ENCODE data around the gene TBC1D20. TPM values are rescaled to one million over a fixed set of nuclear protein-coding genes. Genes with fewer than 3 reads are reported as not detected.
A peak's percentile ranks its signal among the peaks of the same experiment; 100 is the strongest.

Gene TBC1D20
- total and polyA plus RNA-seq, 2 donors (not counting 1 experiment from before 2014, with no cell fraction given): 33.9 to 38.3 TPM

DNA sequence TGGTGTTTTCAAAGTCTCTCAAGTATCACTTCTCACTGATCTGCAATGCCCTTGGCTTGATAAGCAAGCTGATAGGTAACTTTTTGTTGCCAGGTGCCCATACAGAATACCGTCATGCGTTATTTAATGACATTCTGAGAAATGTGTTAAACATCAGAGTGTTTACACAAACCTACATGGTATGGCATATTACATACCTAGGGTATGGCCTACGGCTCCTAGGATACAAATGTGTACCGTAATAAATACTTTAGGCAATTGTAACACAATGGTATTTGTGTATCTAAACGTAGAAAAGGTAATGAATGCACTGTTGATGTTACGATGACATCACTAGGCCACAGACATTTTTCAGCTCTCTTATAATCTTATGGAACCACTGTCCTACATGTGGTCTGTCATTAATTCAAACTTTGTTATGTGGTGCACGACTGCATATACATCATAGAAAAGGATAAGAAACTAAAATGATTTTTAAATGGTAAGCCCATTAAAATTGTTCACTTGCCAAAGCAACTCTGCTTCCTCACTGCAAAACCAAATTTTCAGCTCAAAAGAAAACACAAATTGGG is 45.5 kb upstream of the TBC1D20 start:
- H3K36me3 ChIP-seq (ENCODE audit: control insufficient read depth, insufficient read depth, low read length): peaks cover 7% of the 10 kb centered on the region
- H3K27me3 ChIP-seq (ENCODE audit: control insufficient read depth, insufficient read depth, low read length): no peaks in the 10 kb centered on the region
- H4K20me1 ChIP-seq (ENCODE audit: control insufficient read depth, extremely low read depth, insufficient read depth, low read length): no peaks in the 10 kb centered on the region
- TF ChIP-seq, protein P1, sequence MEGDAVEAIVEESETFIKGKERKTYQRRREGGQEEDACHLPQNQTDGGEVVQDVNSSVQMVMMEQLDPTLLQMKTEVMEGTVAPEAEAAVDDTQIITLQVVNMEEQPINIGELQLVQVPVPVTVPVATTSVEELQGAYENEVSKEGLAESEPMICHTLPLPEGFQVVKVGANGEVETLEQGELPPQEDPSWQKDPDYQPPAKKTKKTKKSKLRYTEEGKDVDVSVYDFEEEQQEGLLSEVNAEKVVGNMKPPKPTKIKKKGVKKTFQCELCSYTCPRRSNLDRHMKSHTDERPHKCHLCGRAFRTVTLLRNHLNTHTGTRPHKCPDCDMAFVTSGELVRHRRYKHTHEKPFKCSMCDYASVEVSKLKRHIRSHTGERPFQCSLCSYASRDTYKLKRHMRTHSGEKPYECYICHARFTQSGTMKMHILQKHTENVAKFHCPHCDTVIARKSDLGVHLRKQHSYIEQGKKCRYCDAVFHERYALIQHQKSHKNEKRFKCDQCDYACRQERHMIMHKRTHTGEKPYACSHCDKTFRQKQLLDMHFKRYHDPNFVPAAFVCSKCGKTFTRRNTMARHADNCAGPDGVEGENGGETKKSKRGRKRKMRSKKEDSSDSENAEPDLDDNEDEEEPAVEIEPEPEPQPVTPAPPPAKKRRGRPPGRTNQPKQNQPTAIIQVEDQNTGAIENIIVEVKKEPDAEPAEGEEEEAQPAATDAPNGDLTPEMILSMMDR (conservative IDR thresholded peaks at IDR 0.05 in 1 of 2, IDR thresholded peaks at IDR 0.05 in 1 of 2; ENCODE audit: low read depth in 1 of 2, low read length in 2 of 2): no peak
- TF ChIP-seq EZH2 (IDR thresholded peaks at IDR 0.05; ENCODE audit: low read length, missing control alignments): no peak
- H2AFZ ChIP-seq (ENCODE audit: low read length): no peak overlapping the region
- no peaks in the 10 kb centered on the region for H3K9me3 ChIP-seq (ENCODE audit: control insufficient read depth, insufficient read depth, low read depth, low read length)
- no peak overlapping the region for H3K4me3 ChIP-seq (replicated peaks in 1 of 4; ENCODE audit: control extremely low read depth in 1 of 4, insufficient read depth in 1 of 4, low read depth in 3 of 4, low read length in 4 of 4)
- H3K4me1 ChIP-seq (ENCODE audit: control insufficient read depth, extremely low read depth, insufficient read depth, low read length): no peaks in the 10 kb centered on the region
- H3K4me2 ChIP-seq (ENCODE audit: extremely low read depth, insufficient read depth, low read length): no peak overlapping the region
- no peak overlapping the region for H3K27ac ChIP-seq (ENCODE audit: insufficient read depth, low read length)
- H3K79me2 ChIP-seq (ENCODE audit: control insufficient read depth, insufficient read depth, low read length): peaks cover 47% of the 10 kb centered on the region
- H3K9ac ChIP-seq (ENCODE audit: insufficient read depth, low read length): no peak overlapping the region
- peak in 1 of 2 donors; percentile 47 for DNase-seq (ENCODE audit: low read depth in 2 of 2)

DNA sequence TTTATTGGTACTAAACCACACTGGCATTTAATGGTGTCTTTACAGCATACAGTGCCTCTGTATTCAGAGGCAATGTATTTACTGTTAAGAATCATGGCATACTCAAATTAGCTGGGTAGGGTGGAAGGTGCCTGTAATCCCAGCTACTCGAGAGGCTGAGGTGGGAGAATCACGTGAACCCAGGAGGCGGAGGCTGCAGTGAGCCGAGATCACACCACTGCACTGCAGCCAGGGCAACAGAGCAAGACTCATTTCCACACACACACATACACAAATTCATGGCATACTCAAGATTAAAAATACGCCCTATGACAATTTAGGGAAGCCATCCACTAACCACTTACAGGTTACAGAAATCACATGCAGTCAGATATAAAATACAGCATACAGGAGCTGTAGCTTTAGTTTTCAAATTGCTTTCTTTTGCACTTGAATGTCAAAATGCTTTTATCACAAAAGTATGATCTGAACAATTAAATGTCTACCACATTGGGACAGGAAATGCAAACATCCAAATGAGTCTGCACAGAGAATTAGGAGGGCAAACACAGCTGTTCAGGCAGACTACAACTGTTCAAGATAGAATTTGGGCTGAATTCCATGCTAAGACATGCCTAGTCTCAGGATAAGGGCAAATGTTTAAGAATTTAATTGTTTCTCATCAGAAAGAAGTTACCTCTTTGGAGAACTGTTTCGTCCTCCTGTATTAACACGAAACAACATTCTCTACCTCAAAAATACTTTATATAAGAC is 44.8 kb upstream of the TBC1D20 start:
- Histone ChIP-seq H3K27ac (ENCODE audit: insufficient read depth, low read length) (no peak overlapping the region), H2AFZ (ENCODE audit: low read length) (no peak overlapping the region), H3K4me1 (ENCODE audit: control insufficient read depth, extremely low read depth, insufficient read depth, low read length) (no peaks in the 10 kb centered on the region), H3K9me3 (ENCODE audit: control insufficient read depth, insufficient read depth, low read depth, low read length) (no peaks in the 10 kb centered on the region), H3K9ac (ENCODE audit: insufficient read depth, low read length) (no peak overlapping the region), H3K27me3 (ENCODE audit: control insufficient read depth, insufficient read depth, low read length) (no peaks in the 10 kb centered on the region), H3K79me2 (ENCODE audit: control insufficient read depth, insufficient read depth, low read length) (peaks cover 40% of the 10 kb centered on the region), H3K4me3 (replicated peaks in 1 of 4; ENCODE audit: control extremely low read depth in 1 of 4, insufficient read depth in 1 of 4, low read depth in 3 of 4, low read length in 4 of 4) (no peak overlapping the region), H3K4me2 (ENCODE audit: extremely low read depth, insufficient read depth, low read length) (no peak overlapping the region), H3K36me3 (ENCODE audit: control insufficient read depth, insufficient read depth, low read length) (peaks cover 7% of the 10 kb centered on the region), H4K20me1 (ENCODE audit: control insufficient read depth, extremely low read depth, insufficient read depth, low read length) (no peaks in the 10 kb centered on the region)
- no peak for DNase-seq (ENCODE audit: low read depth in 2 of 2)
- TF ChIP-seq EZH2 (IDR thresholded peaks at IDR 0.05; ENCODE audit: low read length, missing control alignments): no peak
- TF ChIP-seq, protein P1 (conservative IDR thresholded peaks at IDR 0.05 in 1 of 2, IDR thresholded peaks at IDR 0.05 in 1 of 2; ENCODE audit: low read depth in 1 of 2, low read length in 2 of 2): no peak

DNA sequence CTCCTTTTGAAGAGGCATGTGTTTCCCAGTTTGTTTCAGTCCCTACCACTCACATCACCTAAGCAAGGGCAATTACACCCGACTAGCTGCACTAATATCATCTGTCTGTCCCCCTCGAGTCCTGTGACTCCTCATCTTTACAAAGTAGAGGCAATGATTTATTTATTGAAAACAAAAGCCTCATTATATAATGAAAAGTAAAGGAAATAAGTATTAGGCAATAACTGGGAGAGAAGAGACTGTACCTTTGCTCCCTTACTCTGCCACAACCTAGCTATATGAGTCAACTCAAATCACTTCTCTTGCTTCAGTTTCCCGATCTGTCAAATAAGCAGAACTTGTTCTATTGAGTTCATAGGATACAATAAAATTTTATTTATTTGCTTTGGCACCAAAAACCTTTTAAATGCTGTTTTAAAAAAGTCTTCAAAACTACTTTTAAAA is 42.3 kb upstream of the TBC1D20 start:
- no peaks in the 10 kb centered on the region for H3K4me1 ChIP-seq (ENCODE audit: control insufficient read depth, extremely low read depth, insufficient read depth, low read length)
- no peak overlapping the region for H3K4me2 ChIP-seq (ENCODE audit: extremely low read depth, insufficient read depth, low read length)
- no peak overlapping the region for H3K9ac ChIP-seq (ENCODE audit: insufficient read depth, low read length)
- no peak overlapping the region for H3K4me3 ChIP-seq (replicated peaks in 1 of 4; ENCODE audit: control extremely low read depth in 1 of 4, insufficient read depth in 1 of 4, low read depth in 3 of 4, low read length in 4 of 4)
- DNase-seq (ENCODE audit: low read depth in 2 of 2): no peak
- no peaks in the 10 kb centered on the region for H4K20me1 ChIP-seq (ENCODE audit: control insufficient read depth, extremely low read depth, insufficient read depth, low read length)
- no peak overlapping the region for H2AFZ ChIP-seq (ENCODE audit: low read length)
- peaks cover 7% of the 10 kb centered on the region for H3K36me3 ChIP-seq (ENCODE audit: control insufficient read depth, insufficient read depth, low read length)
- no peaks in the 10 kb centered on the region for H3K27me3 ChIP-seq (ENCODE audit: control insufficient read depth, insufficient read depth, low read length)
- H3K79me2 ChIP-seq (ENCODE audit: control insufficient read depth, insufficient read depth, low read length): peaks cover 24% of the 10 kb centered on the region
- no peak for TF ChIP-seq EZH2 (IDR thresholded peaks at IDR 0.05; ENCODE audit: low read length, missing control alignments)
- TF ChIP-seq, protein P1 (conservative IDR thresholded peaks at IDR 0.05 in 1 of 2, IDR thresholded peaks at IDR 0.05 in 1 of 2; ENCODE audit: low read depth in 1 of 2, low read length in 2 of 2): no peak
- H3K9me3 ChIP-seq (ENCODE audit: control insufficient read depth, insufficient read depth, low read depth, low read length): no peaks in the 10 kb centered on the region
- no peak overlapping the region for H3K27ac ChIP-seq (ENCODE audit: insufficient read depth, low read length)
